Peyer's patch (tissue), 4 donors: ENCODE data around the gene HORMAD2. TPM values are rescaled to one million over a fixed set of nuclear protein-coding genes. Genes with fewer than 3 reads are reported as not detected.
"Not testable (repeated sequence)": the region's sequence is repeated elsewhere in the genome, so short reads cannot be mapped to it uniquely, and the experiment has no call there.

ENCODE experiments used
- DNase-seq, 3 donors: peaks; one replicate each; pipeline ENCODE4 v3.0.0-alpha.2; 2017 to 2019
- H3K27ac ChIP-seq, 4 donors: fragments of 200-600 bp; sonication (generic); one replicate each; pipeline ENCODE4 v1.5.1; 2016 to 2019
- H3K27me3 ChIP-seq, 2 donors: fragments of 200-600 bp; sonication (generic); one replicate each; pipeline ENCODE4 v1.5.1; 2019
- H3K36me3 ChIP-seq, 3 donors: fragments of 200-600 bp; sonication (generic); one replicate each; pipeline ENCODE4 v1.5.1; 2016 to 2019
- H3K4me1 ChIP-seq, 4 donors: fragments of 200-600 bp; sonication (generic); one replicate each; pipeline ENCODE4 v1.5.1; 2016 to 2019
- H3K4me3 ChIP-seq, 4 donors: fragments of 200-600 bp; sonication (generic); 1 replicate in 3 of 4; 2 replicates in 1 of 4; pipeline ENCODE4 v1.5.1; 2016 to 2019; ENCODE audit warnings: mild to moderate bottlenecking in 1 of 4
- H3K9me3 ChIP-seq, 4 donors: fragments of 200-600 bp; sonication (generic); one replicate each; pipeline ENCODE4 v1.5.1; 2016 to 2019; ENCODE audit warnings: mild to moderate bottlenecking in 1 of 4
- CTCF ChIP-seq, 6 experiments: fragments of 450-650 bp in 4 of 6; fragments of 200-600 bp in 2 of 6; sonication (generic) in 1 of 6; IDR thresholded peaks; one replicate each; pipeline ENCODE4 v1.5.1; 2017 to 2019; ENCODE audit warnings: antibody characterized with exemption in 6 of 6, mild to moderate bottlenecking in 3 of 6, moderate library complexity in 1 of 6
- POLR2A ChIP-seq, 2 donors: fragments of 450-650 bp; IDR thresholded peaks; one replicate each; pipeline ENCODE4 v1.5.1; 2017; ENCODE audit warnings: antibody characterized with exemption in 2 of 2, mild to moderate bottlenecking in 2 of 2, moderate library complexity in 2 of 2
- total RNA-seq, 4 donors: library from RNA; depleted of rRNA; stranded (reverse); fragments of >200 nt; gene quantifications; one replicate each; pipeline ENCODE4 v1.1.0, GENCODE V29; 2016

Gene HORMAD2
- total RNA-seq, 4 donors from 2014 or later, result not detected

- H3K27ac ChIP-seq, result no peak overlapping the region
- no peak for DNase-seq
- H3K36me3 ChIP-seq, result no peaks in the 10 kb centered on the region
- no peaks in the 10 kb centered on the region for H3K4me1 ChIP-seq
- no peak overlapping the region for H3K4me3 ChIP-seq
- TF ChIP-seq POLR2A (IDR thresholded peaks at IDR 0.05) (no peak), CTCF (IDR thresholded peaks at IDR 0.05) (no peak)
- no peaks in the 10 kb centered on the region for H3K9me3 ChIP-seq
- H3K27me3 ChIP-seq, result no peaks in the 10 kb centered on the region
Observed at GRCh38 chr22:30094804-30095203, 14.5 kb downstream of the HORMAD2 start.

- H3K4me1 ChIP-seq, result no peaks in the 10 kb centered on the region
- TF ChIP-seq CTCF (IDR thresholded peaks at IDR 0.05), result no peak
- no peak for TF ChIP-seq POLR2A (IDR thresholded peaks at IDR 0.05)
- H3K27me3 ChIP-seq, result no peaks in the 10 kb centered on the region
- no peak for DNase-seq
- no peaks in the 10 kb centered on the region for H3K36me3 ChIP-seq
- no peak overlapping the region for H3K27ac ChIP-seq
- no peak overlapping the region for H3K4me3 ChIP-seq
- H3K9me3 ChIP-seq, result no peaks in the 10 kb centered on the region
Observed at GRCh38 chr22:30097861-30098260, 17.6 kb downstream of the HORMAD2 start.

GRCh38 chr22:30100770-30101169 is 20.5 kb downstream of the HORMAD2 start:
- H3K27me3 ChIP-seq, DNase-seq, H3K36me3 ChIP-seq, H3K4me3 ChIP-seq, H3K9me3 ChIP-seq, H3K4me1 ChIP-seq, H3K27ac ChIP-seq: not testable (repeated sequence)

GRCh38 chr22:30104501-30105156 is 24.4 kb downstream of the HORMAD2 start:
- Histone ChIP-seq H3K4me1 (no peaks in the 10 kb centered on the region), H3K27me3 (no peaks in the 10 kb centered on the region), H3K4me3 (no peak overlapping the region), H3K9me3 (no peaks in the 10 kb centered on the region), H3K36me3 (no peaks in the 10 kb centered on the region), H3K27ac (no peak overlapping the region)
- TF ChIP-seq CTCF (IDR thresholded peaks at IDR 0.05) (no peak), POLR2A (IDR thresholded peaks at IDR 0.05) (no peak)
- DNase-seq, result no peak

GRCh38 chr22:30105483-30105882 is 25.2 kb downstream of the HORMAD2 start:
- DNase-seq, result no peak
- no peaks in the 10 kb centered on the region for H3K9me3 ChIP-seq
- H3K27ac ChIP-seq, result no peak overlapping the region
- H3K27me3 ChIP-seq, result no peaks in the 10 kb centered on the region
- no peaks in the 10 kb centered on the region for H3K4me1 ChIP-seq
- no peaks in the 10 kb centered on the region for H3K36me3 ChIP-seq
- TF ChIP-seq CTCF (IDR thresholded peaks at IDR 0.05) (no peak), POLR2A (IDR thresholded peaks at IDR 0.05) (no peak)
- no peak overlapping the region for H3K4me3 ChIP-seq

GRCh38 chr22:30113494-30113893 is 33.2 kb downstream of the HORMAD2 start:
- Histone ChIP-seq H3K4me3 (no peak overlapping the region), H3K36me3 (no peaks in the 10 kb centered on the region), H3K27me3 (no peaks in the 10 kb centered on the region), H3K27ac (no peak overlapping the region), H3K4me1 (no peaks in the 10 kb centered on the region), H3K9me3 (no peaks in the 10 kb centered on the region)
- no peak for TF ChIP-seq POLR2A (IDR thresholded peaks at IDR 0.05)
- no peak for TF ChIP-seq CTCF (IDR thresholded peaks at IDR 0.05)
- no peak for DNase-seq
